HG03565 (cell line): Measurements from ENCODE around the gene SYS1.

Experiments
- ATAC-seq: cut with Tn5 transposase; IDR thresholded peaks from one replicate; pipeline ENCODE4 v1.9.1; 2021; ENCODE audit warnings: mild to moderate bottlenecking, moderate library complexity; ENCODE audit not compliant: unreplicated experiment

Gene SYS1

GRCh38 chr20:45362804-45363610, at the start of gene SYS1:
SYS1 (plus strand) TSS chr20:45363156; CDS start chr20:45363532, 376 bp downstream.
- peak; percentile 86 for ATAC-seq

- ATAC-seq: no peak
These were observed 49.0 kb upstream of the SYS1 start for GRCh38 chr20:45313943-45314342.

GRCh38 chr20:45315672-45316071, 47.3 kb upstream of the SYS1 start:
- ATAC-seq: no peak

GRCh38 chr20:45316150-45317080, 46.5 kb upstream of the SYS1 start:
- ATAC-seq: no peak

DNA sequence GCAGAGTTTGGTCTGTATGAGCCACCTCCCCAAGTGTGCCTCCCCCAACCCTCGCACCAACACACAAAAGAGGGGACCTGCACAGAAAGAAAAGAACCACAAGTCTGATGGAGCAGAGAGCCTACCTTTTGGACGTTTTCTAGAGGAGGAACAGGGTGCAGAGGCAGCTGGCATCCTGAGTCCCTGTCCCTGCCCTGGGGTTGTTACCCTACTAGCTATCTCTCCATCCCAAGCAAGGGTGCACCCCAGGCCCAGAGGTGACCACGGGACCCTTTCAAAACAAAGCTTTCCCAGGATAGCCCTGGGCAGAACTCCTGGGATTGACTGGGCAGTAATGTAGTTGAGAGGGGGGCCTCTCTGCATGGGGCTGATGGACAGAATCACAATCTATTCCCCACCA, 45.1 kb upstream of the SYS1 start:
- no peak for ATAC-seq

- no peak for ATAC-seq
These were observed 44.5 kb upstream of the SYS1 start for GRCh38 chr20:45318386-45318939.

GRCh38 chr20:45318948-45319347, 44.0 kb upstream of the SYS1 start:
- no peak for ATAC-seq

GRCh38 chr20:45320948-45321595, 41.9 kb upstream of the SYS1 start:
- no peak for ATAC-seq

DNA sequence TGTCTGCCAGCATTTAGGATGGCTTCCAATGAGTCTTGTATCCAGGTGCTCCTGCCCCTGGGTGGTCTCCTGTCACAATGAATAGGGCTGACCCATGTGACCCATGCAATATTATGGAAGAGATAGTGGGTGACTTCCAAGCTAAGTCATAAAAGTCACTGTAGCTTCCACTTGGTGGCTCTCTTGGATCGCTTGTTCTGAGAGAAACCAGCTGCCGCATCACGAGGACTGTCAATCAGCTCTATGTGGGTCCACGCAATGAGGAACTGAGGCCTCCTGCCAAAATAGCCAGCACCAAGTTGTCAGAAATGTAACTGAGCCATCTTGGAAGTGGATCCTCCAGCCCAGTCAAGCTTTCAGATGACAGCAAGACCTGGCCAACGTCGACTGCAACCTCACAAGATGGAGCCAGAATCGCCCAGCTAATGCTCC, 40.0 kb upstream of the SYS1 start:
- no peak for ATAC-seq

- no peak for ATAC-seq
These were observed 39.2 kb upstream of the SYS1 start for GRCh38 chr20:45323731-45324130.

DNA sequence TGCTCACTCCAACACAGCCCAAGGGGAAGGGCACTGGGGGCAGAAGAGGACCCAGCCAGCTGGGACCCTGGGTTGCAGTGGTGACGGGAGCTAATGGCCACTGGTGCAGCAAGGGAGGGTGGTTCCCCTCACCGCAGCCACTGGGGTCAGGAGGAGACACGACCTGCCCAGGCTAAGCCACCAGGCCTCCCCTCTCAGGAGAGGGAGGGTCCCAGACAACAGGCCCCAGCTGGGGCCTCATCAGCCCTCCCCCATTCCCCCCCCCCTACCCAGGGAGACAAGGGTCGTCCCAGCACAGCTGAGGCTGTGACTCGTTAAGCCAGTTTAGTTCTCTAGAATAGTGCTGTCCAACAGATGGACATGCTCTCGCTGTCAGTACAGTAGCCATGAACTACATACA, 37.6 kb upstream of the SYS1 start:
- ATAC-seq: no peak

- no peak for ATAC-seq
These were observed 34.5 kb upstream of the SYS1 start for GRCh38 chr20:45328451-45328850.

DNA sequence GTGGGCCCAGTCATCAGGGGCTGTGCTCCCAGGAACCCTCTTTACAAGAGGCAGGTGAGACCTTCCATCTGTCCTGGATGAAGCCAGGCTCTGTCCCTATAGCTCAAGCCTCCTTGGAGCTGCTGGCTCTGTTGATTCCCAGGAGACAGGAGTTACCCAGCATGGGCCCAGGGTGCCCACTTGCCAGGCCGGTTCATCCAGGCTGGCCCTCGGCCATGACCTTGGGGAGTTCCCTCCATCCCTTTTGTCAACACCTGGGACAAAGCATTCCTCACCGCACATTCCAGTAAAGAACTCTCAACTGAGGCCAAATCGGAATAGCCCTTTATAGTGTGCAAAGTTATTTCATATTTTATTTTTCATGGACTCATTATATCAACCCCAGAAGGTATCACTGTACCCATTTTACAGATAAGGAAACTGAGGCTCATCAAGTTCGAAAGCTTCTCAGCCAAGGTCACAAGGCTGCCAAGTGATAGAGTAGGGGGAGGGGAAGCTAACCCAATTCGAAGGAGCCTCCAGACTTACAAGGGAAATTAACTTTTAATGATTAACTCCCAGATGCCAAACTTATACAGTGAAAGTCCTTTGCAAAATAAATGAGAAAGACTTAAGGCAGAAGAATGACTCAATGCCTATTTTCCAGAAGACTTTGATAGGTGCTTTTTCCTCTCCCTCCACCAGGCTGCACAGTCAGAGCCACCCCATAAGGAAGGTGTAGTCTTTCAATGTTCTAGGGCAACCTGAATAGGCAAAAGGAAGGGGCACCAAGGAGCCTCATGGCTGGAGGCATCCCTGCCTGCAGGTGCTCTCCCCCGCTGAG, 33.2 kb upstream of the SYS1 start:
- ATAC-seq: no peak

- ATAC-seq: no peak
These were observed 32.5 kb upstream of the SYS1 start for GRCh38 chr20:45330476-45330875.

GRCh38 chr20:45336530-45337366, 26.2 kb upstream of the SYS1 start:
- no peak for ATAC-seq

- no peak for ATAC-seq
These were observed 25.4 kb upstream of the SYS1 start for GRCh38 chr20:45337367-45338120.

GRCh38 chr20:45338121-45339030, 24.6 kb upstream of the SYS1 start:
- ATAC-seq: no peak

DNA sequence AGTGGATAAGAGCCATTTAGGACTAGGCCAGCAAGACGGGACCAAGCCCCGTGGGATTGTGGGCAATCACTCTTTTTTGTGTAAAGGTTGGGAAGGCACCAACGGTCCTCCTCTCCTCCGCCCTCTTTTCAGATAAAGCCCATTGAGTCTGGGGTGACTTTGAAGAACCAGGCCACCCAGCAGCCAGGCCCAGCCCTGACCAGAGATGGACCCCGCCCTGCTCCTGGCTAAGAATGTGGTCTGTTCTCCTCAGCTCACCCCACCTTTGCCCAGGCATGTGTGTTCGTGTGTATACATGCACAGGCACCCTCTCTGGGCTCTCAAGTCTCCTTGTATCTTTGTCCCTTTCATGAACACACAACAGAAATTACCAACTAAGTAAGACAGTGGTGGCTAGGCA, 23.9 kb upstream of the SYS1 start:
- ATAC-seq: no peak
